ENCODE results near the gene C19orf12.

DNA sequence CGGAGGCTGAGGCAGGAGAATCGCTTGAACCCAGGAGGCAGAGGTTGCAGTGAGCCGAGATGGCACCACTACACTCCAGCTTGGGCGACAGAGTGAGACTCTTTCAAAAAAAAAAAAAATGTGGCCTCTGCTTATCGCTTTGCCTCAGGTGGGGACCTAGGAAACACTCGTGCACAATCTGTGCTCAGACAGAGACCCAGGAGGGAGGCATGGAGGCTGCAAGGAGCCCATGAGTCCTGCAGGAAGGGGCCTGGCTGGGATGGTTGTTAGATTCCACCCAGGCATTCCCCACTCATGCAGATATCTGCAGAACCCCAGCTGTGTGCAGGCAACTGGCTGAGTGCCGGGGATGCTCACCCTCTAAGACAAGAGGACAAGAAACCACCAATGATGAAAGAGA lies 43.8 kb upstream of the C19orf12 start:
- TF ChIP-seq MAFK (IDR thresholded peaks at IDR 0.05; ENCODE audit: low read depth, low read length) (no peak), FOS (IDR thresholded peaks at IDR 0.05; ENCODE audit: low read depth, low read length) (no peak), POLR2A (IDR thresholded peaks at IDR 0.05; ENCODE audit: low read depth, low read length) (no peak)
- TF ChIP-seq, protein P1, sequence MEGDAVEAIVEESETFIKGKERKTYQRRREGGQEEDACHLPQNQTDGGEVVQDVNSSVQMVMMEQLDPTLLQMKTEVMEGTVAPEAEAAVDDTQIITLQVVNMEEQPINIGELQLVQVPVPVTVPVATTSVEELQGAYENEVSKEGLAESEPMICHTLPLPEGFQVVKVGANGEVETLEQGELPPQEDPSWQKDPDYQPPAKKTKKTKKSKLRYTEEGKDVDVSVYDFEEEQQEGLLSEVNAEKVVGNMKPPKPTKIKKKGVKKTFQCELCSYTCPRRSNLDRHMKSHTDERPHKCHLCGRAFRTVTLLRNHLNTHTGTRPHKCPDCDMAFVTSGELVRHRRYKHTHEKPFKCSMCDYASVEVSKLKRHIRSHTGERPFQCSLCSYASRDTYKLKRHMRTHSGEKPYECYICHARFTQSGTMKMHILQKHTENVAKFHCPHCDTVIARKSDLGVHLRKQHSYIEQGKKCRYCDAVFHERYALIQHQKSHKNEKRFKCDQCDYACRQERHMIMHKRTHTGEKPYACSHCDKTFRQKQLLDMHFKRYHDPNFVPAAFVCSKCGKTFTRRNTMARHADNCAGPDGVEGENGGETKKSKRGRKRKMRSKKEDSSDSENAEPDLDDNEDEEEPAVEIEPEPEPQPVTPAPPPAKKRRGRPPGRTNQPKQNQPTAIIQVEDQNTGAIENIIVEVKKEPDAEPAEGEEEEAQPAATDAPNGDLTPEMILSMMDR (conservative IDR thresholded peaks at IDR 0.05; ENCODE audit: low read depth, low read length) = no peak
